HEK293T (cell line): ENCODE measurements around the gene PIAS4.

Source experiments
- CTCF ChIA-PET: fragments of 350-600 bp; formaldehyde crosslinking; extraction: SDS; loops from one replicate; lab custom pipeline; 2021; ENCODE audit warnings: antibody characterized with exemption, inconsistent platforms; lab: Yijun Ruan, JAX
- POLR2A ChIA-PET: fragments of 350-600 bp; formaldehyde crosslinking; extraction: SDS; loops from one replicate; lab custom pipeline; 2020; ENCODE audit warnings: antibody characterized with exemption, inconsistent platforms; lab: Yijun Ruan, JAX
- DNase-seq: peaks from one replicate; pipeline ENCODE4 v3.0.0; 2012; ENCODE audit warnings: mixed read lengths; ENCODE audit errors: extremely low spot score
- ARNT ChIP-seq: fragments of 450-650 bp; IDR thresholded peaks from 2 replicates; pipeline ENCODE4 v1.6.1; 2017; ENCODE audit warnings: mild to moderate bottlenecking
- BHLHE40 ChIP-seq: fragments of 450-650 bp; IDR thresholded peaks from 2 replicates; pipeline ENCODE4 v1.6.1; 2016; ENCODE audit warnings: mild to moderate bottlenecking, moderate library complexity, borderline replicate concordance
- CTBP1 ChIP-seq: fragments of 450-650 bp; IDR thresholded peaks from 2 replicates; pipeline ENCODE4 v1.6.1; 2016; ENCODE audit warnings: borderline replicate concordance
- ELF4 ChIP-seq: fragments of 450-650 bp; IDR thresholded peaks from 2 replicates; pipeline ENCODE4 v1.6.1; 2017; ENCODE audit warnings: antibody characterized with exemption
- FOXA1 ChIP-seq: fragments of 450-650 bp; IDR thresholded peaks from 2 replicates; pipeline ENCODE4 v1.6.1; 2016; ENCODE audit warnings: mild to moderate bottlenecking
- FOXK2 ChIP-seq: fragments of 450-650 bp; IDR thresholded peaks from 2 replicates; pipeline ENCODE4 v1.6.1; 2016; ENCODE audit warnings: mild to moderate bottlenecking
- FOXM1 ChIP-seq: fragments of 450-650 bp; IDR thresholded peaks from 2 replicates; pipeline ENCODE4 v1.6.1; 2017; ENCODE audit warnings: mild to moderate bottlenecking, borderline replicate concordance
- HDGF ChIP-seq: fragments of 450-650 bp; IDR thresholded peaks from 2 replicates; pipeline ENCODE4 v1.6.1; 2017; ENCODE audit warnings: antibody characterized with exemption, borderline replicate concordance
- L3MBTL2 ChIP-seq: fragments of 450-650 bp; conservative IDR thresholded peaks from 2 replicates; pipeline ENCODE4 v1.6.1; 2016; ENCODE audit warnings: mild to moderate bottlenecking
- LEF1 ChIP-seq: fragments of 450-650 bp; IDR thresholded peaks from 2 replicates; pipeline ENCODE4 v1.6.1; 2017; ENCODE audit warnings: mild to moderate bottlenecking, borderline replicate concordance
- NFRKB ChIP-seq: fragments of 450-650 bp; IDR thresholded peaks from 2 replicates; pipeline ENCODE4 v1.6.1; 2016; ENCODE audit warnings: mild to moderate bottlenecking, moderate library complexity
- PKNOX1 ChIP-seq: fragments of 450-650 bp; IDR thresholded peaks from 2 replicates; pipeline ENCODE4 v1.6.1; 2016
- SP1 ChIP-seq: fragments of 450-650 bp; IDR thresholded peaks from 2 replicates; pipeline ENCODE4 v1.6.1; 2017
- SUZ12 ChIP-seq: fragments of 450-650 bp; IDR thresholded peaks from 2 replicates; pipeline ENCODE4 v1.6.1; 2016; ENCODE audit warnings: mild to moderate bottlenecking
- TARDBP ChIP-seq: fragments of 450-650 bp; IDR thresholded peaks from 2 replicates; pipeline ENCODE4 v1.6.1; 2016
- ZNF384 ChIP-seq: fragments of 450-650 bp; IDR thresholded peaks from 2 replicates; pipeline ENCODE4 v1.6.1; 2016

The PIAS4 gene

GRCh38 chr19:4066176-4066606 lies 58.7 kb downstream of the PIAS4 start:
- POLR2A ChIA-PET: interaction anchor here (0.5 to 1.0 kb wide), 11 partner anchors 9 to 304 kb away, joined by 3 to 5 read pairs (median 4); partner anchors contain the start of genes EEF2, MRPL54 and PIAS4
- CTCF ChIA-PET: no interaction called here
- TF ChIP-seq L3MBTL2 (no peak), LEF1 (no peak), HDGF (no peak), PKNOX1 (no peak), BHLHE40 (no peak), FOXA1 (no peak), ELF4 (no peak), ZNF384 (no peak), FOXK2 (no peak), SUZ12 (no peak), ARNT (no peak), NFRKB (no peak)
- no peak for DNase-seq

- 0 out of 2 replicates have a peak, but pooled peaks have one; percentile 50 for TF ChIP-seq FOXM1
- no peak for TF ChIP-seq ARNT
- DNase-seq: peak; percentile 64
- POLR2A ChIA-PET: interaction anchor here (1.0 kb wide), 2 partner anchors 35 to 79 kb away, joined by 3 read pairs; no protein-coding TSS in a partner anchor
- CTCF ChIA-PET: no interaction called here
Measured at GRCh38 chr19:4066682-4067395, 59.3 kb downstream of the PIAS4 start, which contains the start of gene ZBTB7A. Gene ZBTB7A (minus strand): TSS chr19:4066899. CDS start chr19:4055232, 11,667 bp downstream.

DNA sequence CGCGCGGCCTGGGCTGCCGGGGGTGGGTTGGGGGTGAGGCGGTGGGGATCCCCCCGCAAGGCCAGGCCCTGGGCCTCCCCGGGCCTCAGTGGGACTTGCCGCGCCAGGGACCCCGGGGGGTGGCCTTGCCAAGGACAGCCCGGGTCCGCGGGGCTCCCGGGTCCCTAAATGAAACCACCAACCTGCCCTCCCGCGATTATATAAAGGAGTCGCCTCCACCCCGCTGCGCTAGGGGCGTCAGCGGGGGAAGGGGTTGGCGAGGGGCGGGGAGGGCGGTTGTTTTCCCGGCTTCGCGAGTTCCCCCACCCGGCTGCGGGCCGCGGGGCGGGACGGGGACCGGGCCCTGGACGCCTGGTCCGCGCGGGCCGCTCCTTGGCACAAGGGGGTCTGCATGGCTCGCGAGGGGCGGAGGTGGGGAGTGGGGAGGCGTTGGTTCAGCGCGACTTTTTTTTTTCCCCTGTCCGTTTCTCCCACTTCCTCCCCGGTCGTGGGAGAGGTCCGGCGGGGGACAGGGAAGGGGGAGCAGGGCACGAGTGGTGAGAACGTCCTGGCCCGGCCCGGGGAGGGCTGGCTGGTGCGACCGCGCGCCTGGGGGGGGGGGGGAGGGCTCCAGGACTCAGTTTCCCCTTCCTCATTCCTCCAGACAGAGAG lies 60.0 kb downstream of the PIAS4 start:
- ChIA-PET CTCF (no interaction called here), POLR2A (no interaction called here)
- TF ChIP-seq LEF1 (no peak), ZNF384 (no peak), FOXK2 (no peak), FOXM1 (no peak), SUZ12 (no peak), BHLHE40 (no peak), PKNOX1 (no peak), TARDBP (no peak), ELF4 (no peak), HDGF (no peak), L3MBTL2 (no peak), FOXA1 (no peak), SP1 (no peak), ARNT (no peak), NFRKB (no peak), CTBP1 (no peak)
- no peak for DNase-seq

DNA sequence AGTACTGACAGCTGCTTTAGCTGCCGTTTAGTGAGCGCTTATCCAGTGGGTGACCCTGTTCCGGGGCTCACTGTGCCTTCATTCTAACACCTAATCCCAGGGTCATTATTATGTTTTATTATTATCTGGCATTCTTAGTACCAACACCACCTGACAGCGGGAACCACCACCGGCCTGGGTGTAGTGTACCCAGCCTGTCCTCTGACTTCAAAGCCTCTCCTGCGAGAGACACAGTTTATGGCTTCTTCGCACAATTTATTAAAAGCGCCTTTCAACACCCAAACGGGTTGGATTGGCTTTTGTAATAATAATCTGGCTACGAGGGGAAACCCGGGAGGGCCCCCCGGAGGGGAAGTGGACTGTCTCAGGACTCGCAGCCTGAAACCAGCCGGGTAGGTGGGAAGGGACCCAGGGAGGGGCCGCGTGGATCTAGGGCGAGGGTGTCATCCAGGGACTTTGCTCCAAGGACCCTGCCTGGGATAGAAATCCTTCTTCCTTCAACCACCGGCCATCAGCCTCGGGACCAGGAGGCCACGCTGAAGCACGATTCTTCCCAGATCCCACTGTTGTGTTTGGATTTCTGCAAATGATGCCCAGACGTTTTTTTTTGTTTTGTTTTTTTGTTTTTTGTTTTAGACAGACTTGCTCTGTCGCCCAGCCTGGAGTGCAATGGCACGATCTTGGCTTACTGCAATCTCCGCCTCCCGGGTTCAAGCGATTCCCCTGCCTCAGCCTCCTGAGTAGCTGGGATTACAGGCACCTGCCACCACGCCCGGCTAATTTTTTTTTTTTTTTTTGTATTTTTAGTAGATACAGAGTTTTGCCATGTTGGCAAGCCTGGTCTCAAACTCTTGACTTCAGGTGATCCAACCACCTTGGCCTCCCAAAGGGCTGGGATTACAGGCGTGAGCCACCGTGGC lies 60.8 kb downstream of the PIAS4 start:
- DNase-seq: no peak
- CTCF ChIA-PET: no interaction called here
- TF ChIP-seq FOXM1: no peak
- TF ChIP-seq NFRKB: no peak
- TF ChIP-seq SP1: no peak
- no peak for TF ChIP-seq SUZ12
- no peak for TF ChIP-seq BHLHE40
- TF ChIP-seq ELF4: no peak
- TF ChIP-seq L3MBTL2: no peak
- TF ChIP-seq TARDBP: no peak
- TF ChIP-seq FOXA1: no peak
- no peak for TF ChIP-seq HDGF
- POLR2A ChIA-PET: no interaction called here

GRCh38 chr19:4069331-4069959 lies 61.9 kb downstream of the PIAS4 start:
- POLR2A ChIA-PET: no interaction called here
- no peak for TF ChIP-seq SP1
- TF ChIP-seq L3MBTL2: no peak
- no peak for TF ChIP-seq HDGF
- no peak for DNase-seq
- CTCF ChIA-PET: no interaction called here

- ChIA-PET CTCF (no interaction called here), POLR2A (no interaction called here)
- no peak for DNase-seq
- TF ChIP-seq CTBP1 (no peak), L3MBTL2 (no peak), TARDBP (no peak), PKNOX1 (no peak), LEF1 (no peak), FOXM1 (no peak), NFRKB (no peak), SP1 (no peak), ZNF384 (no peak), ELF4 (no peak), ARNT (no peak), FOXK2 (no peak), SUZ12 (no peak), BHLHE40 (no peak), HDGF (no peak), FOXA1 (no peak)
Measured at GRCh38 chr19:4071610-4072009, 64.1 kb downstream of the PIAS4 start.
